Thoracic aorta (tissue), 2 donors: ENCODE data around the gene TMEM11. TPM values are rescaled to one million over a fixed set of nuclear protein-coding genes. Genes with fewer than 3 reads are reported as not detected.

Source experiments
- ATAC-seq: fragments of 150-250 bp; one replicate; pipeline ENCODE4 v1.8.0; 2017; ENCODE audit warnings: low read depth; ENCODE audit not compliant: insufficient number of reproducible peaks, low FRiP score
- DNase-seq: peaks from one replicate; pipeline ENCODE4 v3.0.0-alpha.2; 2020; ENCODE audit warnings: low spot score
- H3K27ac ChIP-seq, 2 donors: fragments of 200-600 bp; sonication (generic); 1 replicate in 1 of 2; 2 replicates in 1 of 2; pipeline ENCODE4 v1.5.1; 2016; ENCODE audit warnings: mild to moderate bottlenecking in 2 of 2, moderate library complexity in 2 of 2
- H3K27me3 ChIP-seq: fragments of 200-600 bp; sonication (generic); replicated peaks from 2 replicates; pipeline ENCODE4 v1.6.0; 2016; ENCODE audit warnings: mild to moderate bottlenecking; ENCODE audit not compliant: insufficient read depth
- H3K36me3 ChIP-seq: fragments of 200-600 bp; sonication (generic); one replicate; pipeline ENCODE4 v1.5.1; 2016
- H3K4me1 ChIP-seq, 2 donors: fragments of 200-600 bp; sonication (generic); 1 replicate in 1 of 2; 2 replicates in 1 of 2; pipeline versions ENCODE4 v1.5.1 to v1.6.0; 2016; ENCODE audit warnings: low read depth in 2 of 2, mild to moderate bottlenecking in 1 of 2; ENCODE audit not compliant: control insufficient read depth in 1 of 2
- H3K4me3 ChIP-seq: fragments of 200-600 bp; sonication (generic); 2 replicates; pipeline ENCODE4 v1.5.1; 2016; ENCODE audit warnings: mild to moderate bottlenecking
- H3K9me3 ChIP-seq: fragments of 200-600 bp; sonication (generic); 2 replicates; pipeline ENCODE4 v1.5.1; 2016
- total RNA-seq, 2 donors: library from RNA; depleted of rRNA; stranded (reverse); fragments of >200 nt; gene quantifications; one replicate each; pipeline versions ENCODE4 v1.1.0 to v1.2.3, GENCODE V29; 2016
- TF ChIP-seq, protein P1 (sequence below): fragments of 200-600 bp; sonication (generic); IDR thresholded peaks from one replicate; pipeline ENCODE4 v1.5.1; 2019; ENCODE audit warnings: antibody characterized with exemption

The TMEM11 gene
- total RNA-seq, 2 donors from 2014 or later: 16.2 to 18.7 TPM

GRCh38 chr17:21162394-21162775 lies 51.6 kb downstream of the TMEM11 start:
- H3K9me3 ChIP-seq: no peaks in the 10 kb centered on the region

DNA sequence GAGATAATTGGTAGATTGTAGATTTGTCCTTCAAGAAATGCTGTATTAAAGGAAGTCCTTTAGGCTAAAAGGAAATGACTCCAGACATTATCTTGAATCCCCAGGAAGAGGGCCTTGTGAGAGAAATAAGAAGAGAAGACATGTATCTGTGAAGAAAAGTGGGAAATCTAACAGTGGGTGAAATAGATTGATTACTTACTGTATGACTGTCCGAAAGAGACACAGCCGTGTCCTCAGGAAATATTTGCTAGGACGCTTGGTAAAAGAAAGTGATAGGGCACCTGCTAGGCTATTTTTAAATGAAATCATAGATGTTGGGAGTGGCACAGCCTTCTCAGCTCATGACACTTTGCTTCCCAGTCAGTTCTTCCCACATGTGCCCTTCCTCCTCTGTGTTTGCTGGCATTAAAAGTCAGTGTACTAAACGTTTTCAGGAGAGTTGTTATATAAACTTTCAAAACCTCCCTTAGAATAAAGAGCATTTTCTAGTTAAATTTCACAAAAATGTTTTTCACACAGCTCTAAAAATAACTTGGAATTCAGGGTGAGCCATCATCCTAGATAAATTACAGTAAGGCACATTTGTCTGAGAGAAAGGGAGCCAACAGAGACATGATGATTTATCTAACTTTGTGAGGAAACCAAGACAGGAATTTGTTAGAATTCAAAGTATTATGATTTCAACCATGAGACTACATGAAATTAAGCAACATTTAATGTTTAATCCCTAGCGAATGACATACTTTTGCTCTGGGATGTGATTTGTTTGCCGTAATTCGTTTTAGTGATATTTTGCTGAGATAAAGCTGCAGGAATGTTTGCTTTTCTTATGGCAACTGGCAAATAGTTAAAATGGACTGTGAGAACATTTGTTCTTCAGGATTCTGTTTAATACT lies 52.2 kb downstream of the TMEM11 start:
- Histone ChIP-seq H3K9me3 (no peaks in the 10 kb centered on the region), H3K4me3 (peak overlapping the region; percentile 2)

More at GRCh38 chr17:21162394-21162775, 51.6 kb downstream of the TMEM11 start:
- H3K27ac ChIP-seq: peak overlapping the region; percentile 50 to 64
- no peak for ATAC-seq
- H3K36me3 ChIP-seq: no peaks in the 10 kb centered on the region
- DNase-seq: no peak
- no peaks in the 10 kb centered on the region for H3K27me3 ChIP-seq
- TF ChIP-seq, protein P1, sequence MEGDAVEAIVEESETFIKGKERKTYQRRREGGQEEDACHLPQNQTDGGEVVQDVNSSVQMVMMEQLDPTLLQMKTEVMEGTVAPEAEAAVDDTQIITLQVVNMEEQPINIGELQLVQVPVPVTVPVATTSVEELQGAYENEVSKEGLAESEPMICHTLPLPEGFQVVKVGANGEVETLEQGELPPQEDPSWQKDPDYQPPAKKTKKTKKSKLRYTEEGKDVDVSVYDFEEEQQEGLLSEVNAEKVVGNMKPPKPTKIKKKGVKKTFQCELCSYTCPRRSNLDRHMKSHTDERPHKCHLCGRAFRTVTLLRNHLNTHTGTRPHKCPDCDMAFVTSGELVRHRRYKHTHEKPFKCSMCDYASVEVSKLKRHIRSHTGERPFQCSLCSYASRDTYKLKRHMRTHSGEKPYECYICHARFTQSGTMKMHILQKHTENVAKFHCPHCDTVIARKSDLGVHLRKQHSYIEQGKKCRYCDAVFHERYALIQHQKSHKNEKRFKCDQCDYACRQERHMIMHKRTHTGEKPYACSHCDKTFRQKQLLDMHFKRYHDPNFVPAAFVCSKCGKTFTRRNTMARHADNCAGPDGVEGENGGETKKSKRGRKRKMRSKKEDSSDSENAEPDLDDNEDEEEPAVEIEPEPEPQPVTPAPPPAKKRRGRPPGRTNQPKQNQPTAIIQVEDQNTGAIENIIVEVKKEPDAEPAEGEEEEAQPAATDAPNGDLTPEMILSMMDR: no peak
- no peak overlapping the region for H3K4me3 ChIP-seq
- peaks cover 49 to 60% of the 10 kb centered on the region in 2 donors for H3K4me1 ChIP-seq

DNA sequence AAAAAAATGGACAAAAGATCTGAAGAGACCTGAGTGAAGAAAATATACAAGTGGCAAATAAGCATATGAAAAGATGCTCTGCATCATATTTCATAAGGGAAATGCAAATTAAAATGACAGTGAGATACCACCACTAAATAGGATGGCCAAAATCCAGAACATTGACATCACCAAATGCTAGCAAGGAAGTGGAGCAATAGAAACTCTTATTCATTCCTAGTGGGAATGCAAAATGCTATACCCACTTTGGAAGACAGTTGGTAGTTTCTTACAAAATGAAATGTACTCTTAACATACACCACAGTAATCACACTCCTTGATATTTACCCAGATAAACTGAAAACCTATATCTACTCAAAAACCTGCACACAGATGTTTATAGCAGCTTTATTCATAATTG lies 53.6 kb downstream of the TMEM11 start:
- Histone ChIP-seq H3K4me1 (peaks cover 29 to 40% of the 10 kb centered on the region in 2 donors), H3K9me3 (peaks cover 4% of the 10 kb centered on the region), H3K36me3 (no peaks in the 10 kb centered on the region), H3K4me3 (no peak overlapping the region), H3K27ac (no peak overlapping the region), H3K27me3 (no peaks in the 10 kb centered on the region)
- no peak for ATAC-seq
- no peak for DNase-seq
- TF ChIP-seq, protein P1: no peak

More for the DNA sequence above, 52.2 kb downstream of the TMEM11 start:
- peaks cover 42 to 53% of the 10 kb centered on the region in 2 donors for H3K4me1 ChIP-seq
- no peaks in the 10 kb centered on the region for H3K36me3 ChIP-seq
- H3K27me3 ChIP-seq: no peaks in the 10 kb centered on the region
- H3K27ac ChIP-seq: peak overlapping the region; percentile 50 to 64
- ATAC-seq: no peak
- DNase-seq: no peak
- TF ChIP-seq, protein P1: no peak

- Histone ChIP-seq H3K4me1 (peaks cover 17 to 18% of the 10 kb centered on the region in 2 donors), H3K9me3 (peaks cover 10% of the 10 kb centered on the region), H3K27ac (no peak overlapping the region), H3K4me3 (no peak overlapping the region), H3K27me3 (no peaks in the 10 kb centered on the region), H3K36me3 (no peaks in the 10 kb centered on the region)
- ATAC-seq: no peak
- TF ChIP-seq, protein P1: no peak
- no peak for DNase-seq
Measured at GRCh38 chr17:21157586-21158370, 56.2 kb downstream of the TMEM11 start.

GRCh38 chr17:21152731-21153130 lies 61.2 kb downstream of the TMEM11 start:
- H3K27me3 ChIP-seq: no peaks in the 10 kb centered on the region
- TF ChIP-seq, protein P1: no peak
- no peak overlapping the region for H3K4me3 ChIP-seq
- peaks cover 10% of the 10 kb centered on the region for H3K9me3 ChIP-seq
- ATAC-seq (no peak), DNase-seq (no peak)
- no peaks in the 10 kb centered on the region for H3K36me3 ChIP-seq
- H3K4me1 ChIP-seq: no peaks in the 10 kb centered on the region
- no peak overlapping the region for H3K27ac ChIP-seq
